HepG2 (cell line): ENCODE data around the gene FBXO10. TPM values are rescaled to one million over a fixed set of nuclear protein-coding genes. Genes with fewer than 3 reads are reported as not detected.

Experiments
- ATAC-seq: fragments of 200-7000 bp; cut with Tn5 transposase; 3 replicates; pipeline ENCODE4 v1.9.1; 2020; ENCODE audit warnings: mild to moderate bottlenecking, moderate library complexity
- BruUV-seq: library from RNA; stranded (reverse); fragments of 400-500 nt; replicated peaks from 2 replicates; lab custom pipeline; 2021; lab: Mats Ljungman, UMichigan
- CTCF ChIA-PET: fragments of 300-600 bp; formaldehyde crosslinking; extraction: SDS; loops from one replicate; lab custom pipeline; 2021; ENCODE audit warnings: low total read pairs, inconsistent platforms, low intra/inter-chr PET ratio; lab: Yijun Ruan, JAX
- POLR2A ChIA-PET: fragments of 350-600 bp; sonication (Branson Sonifier 250); formaldehyde crosslinking; loops from one replicate; lab custom pipeline; 2020; ENCODE audit warnings: antibody characterized with exemption, inconsistent platforms; lab: Yijun Ruan, JAX
- DNase-seq: peaks from one replicate; pipeline ENCODE4 v3.0.0-alpha.2; 2015; ENCODE audit warnings: low spot score
- FAIRE-seq: peaks from 3 replicates; lab custom pipeline; 2011; peaks lifted over from hg19 to GRCh38; lab: Jason Lieb, UNC
- H2AFZ ChIP-seq: one replicate; pipeline ENCODE4 v1.6.1; 2011; ENCODE audit warnings: low read length, inconsistent platforms
- H3K27ac ChIP-seq: fragments of 300-600 bp; 3 replicates; pipeline ENCODE4 v1.8.0; 2011; ENCODE audit warnings: mixed run types, mild to moderate bottlenecking, mixed read lengths, low read length, inconsistent platforms; ENCODE audit not compliant: insufficient read depth; ENCODE audit errors: extremely low read length
- H3K27me3 ChIP-seq, 2 experiments: fragments of 200-600 bp in 1 of 2; 2 replicates in 1 of 2; 3 replicates in 1 of 2; pipeline versions ENCODE4 v1.6.0 to v1.8.0; 2011; ENCODE audit warnings: low read length in 2 of 2, mild to moderate bottlenecking in 2 of 2, moderate library complexity in 2 of 2, inconsistent platforms in 1 of 2; ENCODE audit not compliant: insufficient read depth in 2 of 2, control insufficient read depth in 1 of 2
- H3K36me3 ChIP-seq, 2 experiments: fragments of 200-600 bp in 1 of 2; replicated peaks in 1 of 2; 2 replicates in 1 of 2; 3 replicates in 1 of 2; pipeline versions ENCODE4 v1.5.1 to v1.8.0; 2011; ENCODE audit warnings: low read length in 2 of 2, inconsistent platforms in 1 of 2; ENCODE audit not compliant: insufficient read depth in 2 of 2, control insufficient read depth in 1 of 2
- H3K4me1 ChIP-seq: 2 replicates; pipeline ENCODE4 v1.5.1; 2012; ENCODE audit warnings: low read length, inconsistent platforms; ENCODE audit not compliant: insufficient read depth
- H3K4me2 ChIP-seq: 2 replicates; pipeline ENCODE4 v1.6.0; 2011; ENCODE audit warnings: low read depth, low read length, inconsistent platforms
- H3K4me3 ChIP-seq, 3 experiments: fragments of 200-600 bp in 1 of 3; sonication (generic), shearing (Covaris generic) in 1 of 3; replicated peaks in 1 of 3; 2 replicates each; pipeline ENCODE4 v1.5.1; 2011 to 2016; ENCODE audit warnings: low read length in 3 of 3, inconsistent platforms in 2 of 3, low read depth in 2 of 3, mild to moderate bottlenecking in 2 of 3, control low read depth in 1 of 3, mixed read lengths in 1 of 3; ENCODE audit not compliant: insufficient read depth in 1 of 3
- H3K79me2 ChIP-seq: one replicate; pipeline ENCODE4 v1.6.1; 2011; ENCODE audit warnings: low read length, inconsistent platforms; ENCODE audit not compliant: insufficient read depth
- H3K9ac ChIP-seq: 2 replicates; pipeline ENCODE4 v1.6.0; 2011; ENCODE audit warnings: mild to moderate bottlenecking, low read depth, low read length, inconsistent platforms; ENCODE audit not compliant: insufficient read depth
- H3K9me3 ChIP-seq: 2 replicates; pipeline ENCODE4 v1.5.1; 2012; ENCODE audit warnings: mild to moderate bottlenecking, low read length
- H4K20me1 ChIP-seq: 2 replicates; pipeline ENCODE4 v1.6.0; 2011; ENCODE audit warnings: inconsistent platforms, mild to moderate bottlenecking, low read length, moderate library complexity; ENCODE audit not compliant: insufficient read depth
- CCAR2 ChIP-seq: fragments of 200-400 bp; formaldehyde crosslinking; optimal IDR thresholded peaks from 2 replicates; pipeline ENCODE3; 2018; ENCODE audit warnings: low read depth, mild to moderate bottlenecking, low read length, moderate library complexity
- HMGA1 ChIP-seq: sonication (generic); formaldehyde crosslinking; conservative IDR thresholded peaks from 2 replicates; pipeline ENCODE4 v1.4.0; 2020; ENCODE audit warnings: missing genetic modification reagents
- HOXA3 ChIP-seq: sonication (generic); formaldehyde crosslinking; IDR thresholded peaks from 2 replicates; pipeline ENCODE4 v1.5.0; 2020; ENCODE audit warnings: missing genetic modification reagents
- KMT2B ChIP-seq: IDR thresholded peaks from 2 replicates; pipeline ENCODE4 v1.6.1; 2016; ENCODE audit warnings: missing genetic modification reagents, missing compliant biosample characterization
- PCBP1 ChIP-seq: fragments of 200-400 bp; formaldehyde crosslinking; IDR thresholded peaks from 2 replicates; pipeline ENCODE4 v1.6.1; 2017; ENCODE audit warnings: mild to moderate bottlenecking, low read depth, low read length, borderline replicate concordance
- PRDM10 ChIP-seq: sonication (generic); formaldehyde crosslinking; IDR thresholded peaks from 2 replicates; pipeline ENCODE4 v1.4.0; 2020; ENCODE audit warnings: low read depth, missing genetic modification reagents
- RXRB ChIP-seq: IDR thresholded peaks from 2 replicates; pipeline ENCODE4 v1.6.1; 2016; ENCODE audit warnings: borderline replicate concordance, missing genetic modification reagents, missing compliant biosample characterization
- SRSF1 ChIP-seq: fragments of 200-400 bp; formaldehyde crosslinking; optimal IDR thresholded peaks from 2 replicates; pipeline ENCODE3; 2017; ENCODE audit warnings: mild to moderate bottlenecking, low read depth, low read length, moderate library complexity
- TEAD2 ChIP-seq: sonication (generic); formaldehyde crosslinking; IDR thresholded peaks from 2 replicates; pipeline ENCODE4 v1.9.0; 2021; ENCODE audit warnings: missing genetic modification reagents
- ZFP90 ChIP-seq: sonication (generic); formaldehyde crosslinking; IDR thresholded peaks from 2 replicates; pipeline ENCODE4 v1.8.0; 2022; ENCODE audit warnings: missing genetic modification reagents, mild to moderate bottlenecking, inconsistent platforms, borderline replicate concordance
- ZHX1 ChIP-seq: sonication (generic); formaldehyde crosslinking; IDR thresholded peaks from 2 replicates; pipeline ENCODE4 v1.8.1; 2022; ENCODE audit warnings: low read depth, mild to moderate bottlenecking, missing genetic modification reagents
- ZNF558 ChIP-seq: sonication (generic); formaldehyde crosslinking; IDR thresholded peaks from 2 replicates; pipeline ENCODE4 v1.9.0; 2022; ENCODE audit warnings: mild to moderate bottlenecking, missing genetic modification reagents, borderline replicate concordance
- ZNF574 ChIP-seq: sonication (generic); formaldehyde crosslinking; IDR thresholded peaks from 2 replicates; pipeline ENCODE4 v1.4.0; 2020; ENCODE audit warnings: missing genetic modification reagents
- WGBS: methylation state at CpG from one replicate; pipeline ENCODE4 v1.1.6; 2017; ENCODE audit warnings: low lambda C conversion rate; 5-methylcytosine and 5-hydroxymethylcytosine counted together
- in situ Hi-C: cut with HindIII; loops from 2 replicates; pipeline ENCODE4 v1.10.0; 2017; ENCODE audit warnings: low pct_unique_long_range_greater_than_20kb; ENCODE audit not compliant: extremely low pct_ligation_motif_present
- intact Hi-C: fragments of 100-400 bp; cut with micrococcal nuclease; formaldehyde crosslinking; loops from one replicate; pipeline ENCODE4 v1.10.0; 2022; ENCODE audit not compliant: unreplicated experiment
- polyA plus RNA-seq, 8 experiments: library from polyadenylated mRNA; depleted of rRNA in 3 of 8; stranded (reverse) in 7 of 8; unstranded in 1 of 8; fragments of >200 nt; fragmentation: Illumina TruSeq in 4 of 8; extraction: Trizol in 4 of 8; gene quantifications; 2 replicates each; pipeline versions ENCODE4 v1.2.1 to v1.2.3, GENCODE V29; 2011 to 2016; ENCODE audit warnings: low read depth in 4 of 8, missing spikeins in 1 of 8, mixed read lengths in 1 of 8; ENCODE audit not compliant: insufficient read depth in 1 of 8
- total RNA-seq, 5 experiments: library from RNA; depleted of rRNA; stranded (reverse); fragments of >200 nt; fragmentation: Illumina TruSeq; extraction: Trizol; gene quantifications; 2 replicates each; pipeline ENCODE4 v1.2.3, GENCODE V29; 2016; ENCODE audit warnings: low read depth in 1 of 5

Gene FBXO10
- total and polyA plus RNA-seq, 2 of the 13 experiments (the other 11 are each of a cell fraction or from before 2014, with no cell fraction given), result 3.1 to 5.1 TPM

- peak; percentile 87 for ATAC-seq
- Histone ChIP-seq H3K4me2 (peak within 1 kb of the TSS; percentile 80), H3K79me2 (peaks cover 43% of the 10 kb centered on the region), H3K4me3 (peak within 1 kb of the TSS; percentile 79 to 95 (median 87)), H2AFZ (no peak within 1 kb of the TSS), H3K27me3 (no peaks in the 10 kb centered on the region; a peak in 1 of 5 replicates), H3K27ac (peak within 1 kb of the TSS; percentile 95), H3K9me3 (no peaks in the 10 kb centered on the region), H3K4me1 (peaks cover 36% of the 10 kb centered on the region), H4K20me1 (peaks cover 14% of the 10 kb centered on the region), H3K9ac (peak within 1 kb of the TSS; percentile 95), H3K36me3 (no peaks in the 10 kb centered on the region)
- peak; percentile 100 for DNase-seq
- 0% methylated on average over 15 of the region's 52 CpGs for WGBS
- no TSS peak for BruUV-seq
- in situ Hi-C loops (no loop called here), intact Hi-C loops (loop anchor here (2.0 kb wide), 1 partner anchor 43 kb away; the partner anchor contains the start of gene GRHPR)
- CTCF ChIA-PET, result no interaction called here
- peak; percentile 98 for FAIRE-seq
- POLR2A ChIA-PET, result interaction anchor here (0.6 to 2.5 kb wide), 16 partner anchors 9 to 559 kb away, joined by 3 to 34 read pairs (median 6); partner anchors contain the start of genes GRHPR, POLR1E and TOMM5
- TF ChIP-seq TEAD2 (CRISPR knock-in tag) (no peak), SRSF1 (peak; percentile 59), CCAR2 (peak; percentile 22), ZNF558 (CRISPR knock-in tag) (no peak), PRDM10 (CRISPR knock-in tag) (peak; percentile 20; the same call in 1 of the 2 replicates), HMGA1 (CRISPR knock-in tag) (no peak), RXRB (CRISPR knock-in tag) (no peak), PCBP1 (peak; percentile 12; the same call in 1 of the 2 replicates), ZHX1 (peak; percentile 6; the same call in 1 of the 2 replicates), KMT2B (CRISPR knock-in tag) (peak; percentile 58; the same call in 1 of the 2 replicates), ZFP90 (CRISPR knock-in tag) (no peak), ZNF574 (CRISPR knock-in tag) (0 out of 2 replicates have a peak, but pooled peaks have one; percentile 6), HOXA3 (CRISPR knock-in tag) (peak; percentile 29; the same call in 1 of the 2 replicates)
Measured at GRCh38 chr9:37465249-37466036, 110.7 kb downstream of the FBXO10 start, which contains the start of gene ZBTB5. ZBTB5 (minus strand) TSS chr9:37465450; CDS start chr9:37442551, 22,899 bp downstream.
